WERI-Rb-1 (cell line): ENCODE results near the gene SOD1.
"Not testable (repeated sequence)": the region's sequence is repeated elsewhere in the genome, so short reads cannot be mapped to it uniquely, and the experiment has no call there.

Experiments
- DNase-seq: peaks from one replicate; pipeline ENCODE4 v3.0.0-alpha.2; 2020
- H3K27ac ChIP-seq: fragments of 250-450 bp; sonication (Bioruptor Pico); 2 replicates; pipeline ENCODE4 v1.5.1; 2020; ENCODE audit warnings: mild to moderate bottlenecking, moderate library complexity
- H3K27me3 ChIP-seq: fragments of 250-450 bp; sonication (Bioruptor Pico); 2 replicates; pipeline ENCODE4 v1.5.1; 2021; ENCODE audit warnings: mild to moderate bottlenecking, low read depth, moderate library complexity; ENCODE audit not compliant: insufficient read depth, severe bottlenecking
- H3K36me3 ChIP-seq: fragments of 250-450 bp; sonication (Bioruptor Pico); 2 replicates; pipeline ENCODE4 v1.5.1; 2020; ENCODE audit warnings: mild to moderate bottlenecking, moderate library complexity
- H3K4me3 ChIP-seq: 2 replicates; pipeline ENCODE4 v1.5.1; 2011; ENCODE audit warnings: low read depth, mild to moderate bottlenecking, control low read depth, low read length
- H3K9me3 ChIP-seq: fragments of 250-450 bp; sonication (Bioruptor Pico); 2 replicates; pipeline ENCODE4 v1.5.1; 2021; ENCODE audit warnings: mild to moderate bottlenecking, moderate library complexity; ENCODE audit not compliant: severe bottlenecking
- TF ChIP-seq, protein P1 (sequence below): IDR thresholded peaks from 2 replicates; pipeline ENCODE4 v1.5.1; 2011; ENCODE audit warnings: low read depth, mild to moderate bottlenecking, control low read depth, inconsistent platforms, low read length

SOD1 gene

GRCh38 chr21:31658053-31658452, 1.4 kb upstream of the SOD1 start:
- Histone ChIP-seq H3K27ac (no peak overlapping the region), H3K9me3 (no peaks in the 10 kb centered on the region), H3K36me3 (peaks cover 16% of the 10 kb centered on the region), H3K4me3 (no peak overlapping the region), H3K27me3 (no peaks in the 10 kb centered on the region)
- no peak for DNase-seq
- TF ChIP-seq, protein P1, sequence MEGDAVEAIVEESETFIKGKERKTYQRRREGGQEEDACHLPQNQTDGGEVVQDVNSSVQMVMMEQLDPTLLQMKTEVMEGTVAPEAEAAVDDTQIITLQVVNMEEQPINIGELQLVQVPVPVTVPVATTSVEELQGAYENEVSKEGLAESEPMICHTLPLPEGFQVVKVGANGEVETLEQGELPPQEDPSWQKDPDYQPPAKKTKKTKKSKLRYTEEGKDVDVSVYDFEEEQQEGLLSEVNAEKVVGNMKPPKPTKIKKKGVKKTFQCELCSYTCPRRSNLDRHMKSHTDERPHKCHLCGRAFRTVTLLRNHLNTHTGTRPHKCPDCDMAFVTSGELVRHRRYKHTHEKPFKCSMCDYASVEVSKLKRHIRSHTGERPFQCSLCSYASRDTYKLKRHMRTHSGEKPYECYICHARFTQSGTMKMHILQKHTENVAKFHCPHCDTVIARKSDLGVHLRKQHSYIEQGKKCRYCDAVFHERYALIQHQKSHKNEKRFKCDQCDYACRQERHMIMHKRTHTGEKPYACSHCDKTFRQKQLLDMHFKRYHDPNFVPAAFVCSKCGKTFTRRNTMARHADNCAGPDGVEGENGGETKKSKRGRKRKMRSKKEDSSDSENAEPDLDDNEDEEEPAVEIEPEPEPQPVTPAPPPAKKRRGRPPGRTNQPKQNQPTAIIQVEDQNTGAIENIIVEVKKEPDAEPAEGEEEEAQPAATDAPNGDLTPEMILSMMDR = no peak

GRCh38 chr21:31659286-31659535, 282 bp upstream of the SOD1 start:
- H3K4me3 ChIP-seq = peak overlapping the region; percentile 66
- H3K36me3 ChIP-seq = peaks cover 27% of the 10 kb centered on the region
- H3K27ac ChIP-seq = peak overlapping the region; percentile 71
- no peaks in the 10 kb centered on the region for H3K27me3 ChIP-seq
- TF ChIP-seq, protein P1 = no peak
- H3K9me3 ChIP-seq = no peaks in the 10 kb centered on the region
- no peak for DNase-seq

DNA sequence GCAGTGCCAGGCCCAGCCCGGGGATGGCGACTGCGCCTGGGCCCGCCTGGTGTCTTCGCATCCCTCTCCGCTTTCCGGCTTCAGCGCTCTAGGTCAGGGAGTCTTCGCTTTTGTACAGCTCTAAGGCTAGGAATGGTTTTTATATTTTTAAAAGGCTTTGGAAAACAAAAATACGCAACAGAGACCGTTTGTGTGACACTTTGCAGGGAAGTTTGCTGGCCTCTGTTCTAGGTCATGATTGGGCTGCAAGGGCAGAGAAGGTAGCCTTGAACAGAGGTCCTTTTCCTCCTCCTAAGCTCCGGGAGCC, 719 bp downstream of the SOD1 start:
- H3K27me3 ChIP-seq = no peaks in the 10 kb centered on the region
- no peak for DNase-seq
- peak overlapping the region; percentile 71 for H3K27ac ChIP-seq

DNA sequence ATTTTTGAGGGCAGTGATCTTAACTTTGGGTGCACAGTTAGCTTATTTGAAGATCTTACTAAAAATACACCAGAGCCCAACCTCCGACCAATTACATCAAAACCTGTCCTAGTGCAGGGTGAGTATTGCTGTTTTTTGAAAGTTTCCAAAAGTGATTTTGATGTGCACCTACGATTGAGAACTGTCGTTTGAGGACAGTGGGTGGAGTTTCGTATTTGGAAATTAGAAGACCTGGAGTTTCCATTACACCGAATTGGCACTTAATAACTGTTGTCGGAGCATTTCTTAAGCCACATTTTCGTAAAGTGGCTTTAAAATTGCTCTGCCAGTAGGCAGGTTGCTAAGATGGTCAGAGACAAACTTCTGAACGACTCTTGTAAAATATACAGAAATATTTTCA, 1.1 kb downstream of the SOD1 start:
- H3K27ac ChIP-seq = no peak overlapping the region
- no peaks in the 10 kb centered on the region for H3K27me3 ChIP-seq
- H3K4me3 ChIP-seq = peak overlapping the region; percentile 66

More for the DNA sequence above, 719 bp downstream of the SOD1 start:
- H3K36me3 ChIP-seq = peaks cover 37% of the 10 kb centered on the region
- no peaks in the 10 kb centered on the region for H3K9me3 ChIP-seq
- TF ChIP-seq, protein P1 = no peak
- H3K4me3 ChIP-seq = peak overlapping the region; percentile 66

GRCh38 chr21:31663584-31664249, 4.2 kb downstream of the SOD1 start:
- Histone ChIP-seq H3K36me3 (peaks cover 71% of the 10 kb centered on the region), H3K27me3 (no peaks in the 10 kb centered on the region), H3K9me3 (no peaks in the 10 kb centered on the region), H3K4me3 (no peak overlapping the region), H3K27ac (no peak overlapping the region)
- DNase-seq = no peak
- TF ChIP-seq, protein P1 = no peak

More for the DNA sequence above, 1.1 kb downstream of the SOD1 start:
- TF ChIP-seq, protein P1 = no peak
- H3K36me3 ChIP-seq = peaks cover 41% of the 10 kb centered on the region
- H3K9me3 ChIP-seq = no peaks in the 10 kb centered on the region
- DNase-seq = no peak

- no peak for DNase-seq
- H3K27ac ChIP-seq = no peak overlapping the region
- peaks cover 87% of the 10 kb centered on the region for H3K36me3 ChIP-seq
- no peaks in the 10 kb centered on the region for H3K27me3 ChIP-seq
- TF ChIP-seq, protein P1 = no peak
- H3K4me3 ChIP-seq = no peak overlapping the region
- no peaks in the 10 kb centered on the region for H3K9me3 ChIP-seq
Measured at GRCh38 chr21:31665397-31665796, 5.9 kb downstream of the SOD1 start.

DNA sequence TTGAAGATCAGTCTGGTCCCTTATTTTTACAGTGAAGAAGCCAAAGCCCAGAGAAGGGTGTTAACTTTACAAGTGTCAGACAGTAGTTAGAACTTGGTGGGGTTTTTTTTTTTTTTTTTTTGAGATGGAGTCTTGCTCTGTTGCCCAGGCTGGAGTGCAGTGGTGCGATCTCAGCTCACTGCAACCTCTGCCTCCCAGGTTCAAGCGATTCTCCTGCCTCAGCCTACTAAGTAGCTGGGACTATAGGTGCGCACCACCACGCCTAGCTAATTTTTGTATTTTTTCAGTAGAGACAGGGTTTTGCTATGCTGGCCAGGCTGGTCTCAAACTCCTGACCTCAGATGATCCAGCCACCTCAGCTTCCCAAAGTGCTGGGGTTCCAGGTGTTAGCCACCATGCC, 6.4 kb downstream of the SOD1 start:
- not testable (repeated sequence) for H3K4me3 ChIP-seq, DNase-seq, H3K9me3 ChIP-seq, H3K27ac ChIP-seq, H3K27me3 ChIP-seq
- peaks cover 92% of the 10 kb centered on the region for H3K36me3 ChIP-seq
